Activated CD4-positive, alpha-beta T cell treated with anti-CD3 and anti-CD28 coated beads, Interleukin-2, amount 10 ng/mL, durations not matched to agents 7 days and 5 days (primary cell): ENCODE results near the gene UVRAG. TPM values are rescaled to one million over a fixed set of nuclear protein-coding genes. Genes with fewer than 3 reads are reported as not detected.

ENCODE experiments used
- CTCF ChIA-PET: fragments of 350-600 bp; sonication (Branson Sonifier 250); formaldehyde crosslinking; loops from one replicate; lab custom pipeline; 2021; ENCODE audit warnings: antibody characterized with exemption; lab: Charles Lee
- POLR2A ChIA-PET: fragments of 350-600 bp; sonication (Branson Sonifier 250); formaldehyde crosslinking; loops from one replicate; lab custom pipeline; 2021; ENCODE audit warnings: antibody characterized with exemption; lab: Charles Lee
- DNase-seq: peaks from one replicate; pipeline ENCODE4 v3.0.0-alpha.2; 2020
- H3K27ac Mint-ChIP-seq: one replicate; pipeline ENCODE4 v1.8.0; 2021; ENCODE audit warnings: mild to moderate bottlenecking, moderate library complexity, mixed read lengths
- H3K27me3 Mint-ChIP-seq: one replicate; pipeline ENCODE4 v1.8.0; 2021; ENCODE audit warnings: mixed read lengths
- H3K36me3 Mint-ChIP-seq: one replicate; pipeline ENCODE4 v1.8.0; 2021; ENCODE audit warnings: low read depth, mixed read lengths
- H3K4me1 Mint-ChIP-seq: one replicate; pipeline ENCODE4 v1.8.0; 2021; ENCODE audit warnings: mixed read lengths
- H3K4me3 Mint-ChIP-seq: one replicate; pipeline ENCODE4 v1.8.0; 2021; ENCODE audit warnings: mild to moderate bottlenecking, moderate library complexity, mixed read lengths
- H3K9me3 Mint-ChIP-seq: one replicate; pipeline ENCODE4 v1.8.0; 2021; ENCODE audit warnings: mixed read lengths
- total RNA-seq, 2 experiments: library from RNA; stranded (reverse); gene quantifications; one replicate each; pipeline ENCODE4 v1.2.3, GENCODE V29; 2021

Gene UVRAG
- total RNA-seq, 2 experiments from 2014 or later: 16.8 to 17.0 TPM

GRCh38 chr11:75905434-75905833, 90.4 kb downstream of the UVRAG start:
- DNase-seq: no peak
- ChIA-PET CTCF (no interaction called here), POLR2A (no interaction called here)
- Mint-ChIP-seq H3K36me3 (peaks cover 8% of the 10 kb centered on the region), H3K27me3 (no peaks in the 10 kb centered on the region), H3K27ac (no peak overlapping the region), H3K4me1 (peaks cover 17% of the 10 kb centered on the region), H3K4me3 (no peak overlapping the region), H3K9me3 (no peaks in the 10 kb centered on the region)

GRCh38 chr11:75907906-75908527, 93.0 kb downstream of the UVRAG start:
- ChIA-PET POLR2A (no interaction called here), CTCF (no interaction called here)
- no peaks in the 10 kb centered on the region for H3K9me3 Mint-ChIP-seq
- H3K36me3 Mint-ChIP-seq: peaks cover 20% of the 10 kb centered on the region
- H3K4me1 Mint-ChIP-seq: peaks cover 17% of the 10 kb centered on the region
- H3K27ac Mint-ChIP-seq: no peak overlapping the region
- no peak overlapping the region for H3K4me3 Mint-ChIP-seq
- no peak for DNase-seq
- no peaks in the 10 kb centered on the region for H3K27me3 Mint-ChIP-seq

- CTCF ChIA-PET: interaction anchor here (0.6 kb wide), 1 partner anchor 871 kb away, joined by 3 read pairs; no protein-coding TSS in a partner anchor
- H3K9me3 Mint-ChIP-seq: no peaks in the 10 kb centered on the region
- POLR2A ChIA-PET: no interaction called here
- peaks cover 17% of the 10 kb centered on the region for H3K4me1 Mint-ChIP-seq
- no peak for DNase-seq
- H3K27ac Mint-ChIP-seq: no peak overlapping the region
- no peaks in the 10 kb centered on the region for H3K27me3 Mint-ChIP-seq
- peaks cover 24% of the 10 kb centered on the region for H3K36me3 Mint-ChIP-seq
- no peak overlapping the region for H3K4me3 Mint-ChIP-seq
Observed at GRCh38 chr11:75910426-75911145, 95.6 kb downstream of the UVRAG start.

DNA sequence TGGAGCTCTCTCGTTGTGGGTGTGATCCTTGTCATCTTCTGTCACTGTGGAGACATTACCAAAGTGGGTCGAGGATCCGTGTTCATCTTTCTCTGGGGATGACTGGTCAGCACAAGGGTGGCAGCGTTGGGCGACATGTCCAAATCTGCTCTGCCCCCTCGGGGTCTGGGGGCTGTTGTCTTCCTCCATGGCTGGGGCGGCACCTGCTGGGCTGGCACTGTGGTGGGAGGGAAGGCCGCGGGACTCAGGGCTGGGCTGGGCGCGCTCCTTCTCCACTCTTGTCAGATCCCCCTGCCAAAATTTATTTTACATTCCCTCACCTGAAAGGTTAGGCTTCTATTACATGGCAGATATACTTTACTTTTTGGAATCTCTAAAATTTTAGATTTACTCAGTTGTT, 96.4 kb downstream of the UVRAG start:
- no peaks in the 10 kb centered on the region for H3K27me3 Mint-ChIP-seq

DNA sequence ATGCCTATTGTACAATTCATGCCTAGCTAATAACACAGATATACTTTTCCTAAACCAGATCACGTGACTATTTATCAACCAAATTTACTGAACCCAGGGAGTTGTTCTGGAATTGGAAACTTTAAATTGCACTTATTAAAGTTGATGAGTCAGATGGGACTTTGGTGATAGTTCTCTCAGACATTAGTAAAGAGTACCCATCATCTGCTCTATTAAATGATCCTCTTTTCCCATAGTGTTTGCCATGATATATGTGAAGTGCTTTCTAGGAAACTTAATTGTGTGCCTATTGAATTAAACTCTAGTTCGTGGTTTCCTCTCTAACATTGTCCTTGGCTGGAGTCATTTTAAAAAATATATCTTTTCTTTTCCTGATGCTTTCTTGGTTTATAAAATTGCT, 99.0 kb downstream of the UVRAG start:
- H3K36me3 Mint-ChIP-seq: peaks cover 15% of the 10 kb centered on the region
- CTCF ChIA-PET: no interaction called here
- H3K27ac Mint-ChIP-seq: no peak overlapping the region
- POLR2A ChIA-PET: no interaction called here
- no peak for DNase-seq
- no peak overlapping the region for H3K4me3 Mint-ChIP-seq
- peaks cover 3% of the 10 kb centered on the region for H3K9me3 Mint-ChIP-seq
- no peaks in the 10 kb centered on the region for H3K27me3 Mint-ChIP-seq
- peaks cover 3% of the 10 kb centered on the region for H3K4me1 Mint-ChIP-seq

More for the DNA sequence above, 96.4 kb downstream of the UVRAG start:
- Mint-ChIP-seq H3K4me1 (peaks cover 17% of the 10 kb centered on the region), H3K9me3 (peaks cover 2% of the 10 kb centered on the region), H3K36me3 (peaks cover 24% of the 10 kb centered on the region), H3K4me3 (no peak overlapping the region), H3K27ac (no peak overlapping the region)
- ChIA-PET CTCF (interaction anchor here (0.6 kb wide), 1 partner anchor 37 kb away, joined by 3 read pairs; no protein-coding TSS in a partner anchor), POLR2A (no interaction called here)
- DNase-seq: no peak

GRCh38 chr11:75916882-75917281, 101.9 kb downstream of the UVRAG start:
- H3K27ac Mint-ChIP-seq: no peak overlapping the region
- POLR2A ChIA-PET: no interaction called here
- no peaks in the 10 kb centered on the region for H3K27me3 Mint-ChIP-seq
- H3K4me1 Mint-ChIP-seq: peaks cover 3% of the 10 kb centered on the region
- DNase-seq: no peak
- H3K4me3 Mint-ChIP-seq: no peak overlapping the region
- peaks cover 3% of the 10 kb centered on the region for H3K9me3 Mint-ChIP-seq
- CTCF ChIA-PET: no interaction called here
- H3K36me3 Mint-ChIP-seq: peaks cover 18% of the 10 kb centered on the region

GRCh38 chr11:75918331-75918730, 103.3 kb downstream of the UVRAG start:
- no peaks in the 10 kb centered on the region for H3K27me3 Mint-ChIP-seq
- POLR2A ChIA-PET: interaction anchor here (0.6 kb wide), 1 partner anchor 91 kb away, joined by 3 read pairs; no protein-coding TSS in a partner anchor
- H3K4me3 Mint-ChIP-seq: no peak overlapping the region
- H3K4me1 Mint-ChIP-seq: peaks cover 3% of the 10 kb centered on the region
- H3K9me3 Mint-ChIP-seq: peaks cover 3% of the 10 kb centered on the region
- CTCF ChIA-PET: interaction anchor here (0.6 to 1.8 kb wide), 2 partner anchors 10 to 98 kb away, joined by 5 to 6 read pairs; no protein-coding TSS in a partner anchor
- H3K36me3 Mint-ChIP-seq: peaks cover 6% of the 10 kb centered on the region
- no peak for DNase-seq
- H3K27ac Mint-ChIP-seq: no peak overlapping the region

DNA sequence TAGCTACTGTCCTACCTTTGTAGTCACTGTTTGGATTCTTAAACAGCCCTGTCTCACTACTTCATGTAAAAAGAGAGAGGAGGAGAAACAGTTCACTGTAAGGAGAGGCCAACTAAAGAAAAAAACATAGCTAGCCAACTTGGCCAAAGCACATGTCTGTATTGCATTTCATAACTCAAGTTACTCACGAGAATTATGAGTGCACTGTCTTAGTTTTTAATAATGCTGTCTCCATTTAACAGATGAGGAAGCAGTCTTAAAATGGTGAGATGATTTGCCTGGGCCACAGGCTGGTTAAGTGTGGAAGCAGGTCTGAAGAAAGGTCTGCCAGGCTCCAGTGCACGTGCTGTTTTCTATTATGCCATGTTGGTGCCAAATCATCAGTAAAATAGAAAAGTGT, 104.5 kb downstream of the UVRAG start:
- Mint-ChIP-seq H3K27me3 (no peaks in the 10 kb centered on the region), H3K36me3 (peaks cover 4% of the 10 kb centered on the region), H3K4me3 (no peak overlapping the region), H3K9me3 (peaks cover 3% of the 10 kb centered on the region), H3K4me1 (peaks cover 3% of the 10 kb centered on the region), H3K27ac (no peak overlapping the region)
- ChIA-PET CTCF (interaction anchor here (1.8 kb wide), 1 partner anchor 9 kb away, joined by 6 read pairs; no protein-coding TSS in a partner anchor), POLR2A (interaction anchor here (0.6 kb wide), 1 partner anchor 230 kb away, joined by 3 read pairs; no protein-coding TSS in a partner anchor)
- no peak for DNase-seq

- peaks cover 3% of the 10 kb centered on the region for H3K4me1 Mint-ChIP-seq
- peaks cover 3% of the 10 kb centered on the region for H3K9me3 Mint-ChIP-seq
- no peak overlapping the region for H3K4me3 Mint-ChIP-seq
- H3K36me3 Mint-ChIP-seq: peaks cover 4% of the 10 kb centered on the region
- no peaks in the 10 kb centered on the region for H3K27me3 Mint-ChIP-seq
- ChIA-PET POLR2A (no interaction called here), CTCF (no interaction called here)
- H3K27ac Mint-ChIP-seq: no peak overlapping the region
- no peak for DNase-seq
Observed at GRCh38 chr11:75920848-75921247, 105.8 kb downstream of the UVRAG start.

GRCh38 chr11:75921808-75922207, 106.8 kb downstream of the UVRAG start:
- H3K27me3 Mint-ChIP-seq: no peaks in the 10 kb centered on the region
- no peak overlapping the region for H3K4me3 Mint-ChIP-seq
- H3K36me3 Mint-ChIP-seq: peaks cover 4% of the 10 kb centered on the region
- H3K9me3 Mint-ChIP-seq: no peaks in the 10 kb centered on the region
- peaks cover 3% of the 10 kb centered on the region for H3K4me1 Mint-ChIP-seq
- no peak for DNase-seq
- CTCF ChIA-PET: no interaction called here
- POLR2A ChIA-PET: no interaction called here
- no peak overlapping the region for H3K27ac Mint-ChIP-seq

DNA sequence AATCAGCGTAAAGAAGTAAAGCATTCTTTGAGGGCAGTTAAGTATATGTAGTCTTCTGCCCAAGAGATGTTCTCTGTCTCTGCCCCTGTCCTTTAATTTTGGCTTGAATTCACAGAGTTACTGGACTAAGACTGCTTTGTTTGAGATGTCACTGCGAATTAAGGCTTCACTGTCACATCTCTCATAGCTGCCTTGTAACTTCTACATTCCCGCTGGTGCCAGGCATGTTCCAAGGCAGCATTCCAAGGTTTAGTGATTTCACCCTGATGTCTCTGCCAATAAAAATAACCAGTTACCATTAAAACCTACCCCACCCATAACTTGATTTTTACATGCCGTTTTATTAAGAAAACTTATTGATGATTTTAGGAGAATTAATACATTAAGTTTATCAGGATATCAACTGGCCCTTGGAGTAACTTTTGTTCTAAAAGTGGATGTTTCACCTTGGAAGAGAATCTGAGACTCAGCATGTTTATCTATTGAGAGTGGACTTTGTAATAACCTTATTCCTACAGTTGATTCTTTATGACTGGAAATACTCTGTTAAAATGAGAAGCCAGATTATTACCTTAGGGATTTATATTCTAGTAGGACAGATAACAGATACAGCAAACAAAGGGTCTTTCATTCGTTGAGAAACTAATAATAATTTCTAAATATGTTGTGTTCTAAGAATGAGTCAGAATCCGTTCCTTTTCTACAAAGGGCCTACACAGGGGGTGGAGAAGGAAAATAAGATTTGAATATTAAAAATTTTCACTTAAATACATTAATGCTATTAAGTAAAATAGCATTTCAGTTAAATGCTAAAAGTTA, 110.2 kb downstream of the UVRAG start:
- Mint-ChIP-seq H3K27ac (no peak overlapping the region), H3K9me3 (no peaks in the 10 kb centered on the region), H3K4me1 (peaks cover 3% of the 10 kb centered on the region), H3K27me3 (no peaks in the 10 kb centered on the region), H3K4me3 (no peak overlapping the region), H3K36me3 (no peaks in the 10 kb centered on the region)
- ChIA-PET CTCF (interaction anchor here (0.7 to 1.9 kb wide), 3 partner anchors 58 to 871 kb away, joined by 3 to 5 read pairs (median 4); no protein-coding TSS in a partner anchor), POLR2A (no interaction called here)
- DNase-seq: no peak

- Mint-ChIP-seq H3K4me1 (peaks cover 3% of the 10 kb centered on the region), H3K27me3 (no peaks in the 10 kb centered on the region), H3K27ac (no peak overlapping the region), H3K4me3 (no peak overlapping the region), H3K36me3 (no peaks in the 10 kb centered on the region), H3K9me3 (no peaks in the 10 kb centered on the region)
- ChIA-PET CTCF (interaction anchor here (0.7 kb wide), 2 partner anchors 59 to 872 kb away, joined by 3 to 5 read pairs; no protein-coding TSS in a partner anchor), POLR2A (no interaction called here)
- no peak for DNase-seq
Observed at GRCh38 chr11:75925785-75926164, 110.8 kb downstream of the UVRAG start.
